NCI-H1417 treated with DMSO at 0.1 percent for 48 hours (cell line): ENCODE data around the gene SEC63.
"Not testable (repeated sequence)": the region's sequence is repeated elsewhere in the genome, so short reads cannot be mapped to it uniquely, and the experiment has no call there.

Source experiments
- DNase-seq: peaks from one replicate; lab custom pipeline; 2025; lab: John Stamatoyannopoulos, UW

The SEC63 gene

DNA sequence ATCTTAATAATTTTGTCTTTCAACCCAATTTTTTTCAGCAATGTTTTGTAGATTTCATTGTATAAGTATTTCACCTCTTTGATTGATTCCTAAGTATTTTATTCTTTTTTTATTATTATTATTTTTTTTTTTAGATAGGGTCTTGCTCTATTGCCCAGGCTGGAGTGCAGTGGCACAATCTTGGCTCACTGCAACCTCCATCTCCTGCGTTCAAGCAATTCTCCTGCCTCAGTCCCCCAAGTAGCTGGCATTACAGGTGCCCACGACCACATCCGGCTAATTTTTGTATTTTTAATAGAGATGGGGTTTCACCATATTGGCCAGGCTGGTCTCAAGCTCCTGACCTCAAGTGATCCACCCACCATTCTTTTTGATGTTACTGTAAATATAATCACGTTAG lies 97.0 kb downstream of the SEC63 start:
- not testable (repeated sequence) for DNase-seq

DNA sequence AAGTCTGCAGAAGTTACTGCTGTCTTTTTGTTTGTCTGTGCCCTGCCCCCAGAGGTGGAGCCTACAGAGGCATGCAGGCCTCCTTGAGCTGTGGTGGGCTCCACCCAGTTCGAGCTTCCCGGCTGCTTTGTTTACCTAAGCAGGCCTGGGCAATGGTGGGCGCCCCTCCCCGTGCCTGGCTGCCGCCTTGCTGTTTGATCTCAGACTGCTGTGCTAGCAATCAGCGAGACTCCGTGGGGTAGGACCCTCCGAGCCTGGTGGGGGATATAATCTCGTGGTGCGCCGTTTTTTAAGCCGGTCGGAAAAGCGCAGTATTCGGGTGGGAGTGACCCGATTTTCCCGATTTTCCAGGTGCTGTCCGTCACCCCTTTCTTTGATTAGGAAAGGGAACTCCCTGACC lies 97.9 kb downstream of the SEC63 start:
- not testable (repeated sequence) for DNase-seq

- no peak for DNase-seq
Measured at GRCh38 chr6:107853230-107853629, 104.8 kb downstream of the SEC63 start.

DNA sequence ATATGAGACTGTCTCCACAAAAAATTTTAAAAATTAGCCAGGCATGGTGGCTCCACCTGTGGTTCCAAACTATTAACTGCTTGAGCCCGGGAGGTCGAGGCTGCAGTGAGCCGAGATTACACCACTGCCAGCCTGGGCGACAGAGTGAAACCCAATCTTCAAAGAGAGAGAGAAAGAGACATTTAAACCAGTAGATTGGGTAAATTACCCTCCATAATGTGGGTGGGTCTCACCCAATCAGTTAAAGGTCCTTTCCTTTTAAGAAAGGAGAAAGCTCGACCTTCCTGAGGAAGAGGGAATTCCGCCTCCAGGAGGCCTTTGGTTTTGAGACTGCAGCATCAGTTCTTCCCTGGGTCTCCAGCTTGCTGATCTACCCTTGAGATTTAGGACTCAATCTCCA lies 108.7 kb downstream of the SEC63 start:
- no peak for DNase-seq

- DNase-seq = peak; percentile 9
Measured at GRCh38 chr6:107847844-107848802, 109.9 kb downstream of the SEC63 start.

GRCh38 chr6:107846262-107846795 lies 111.7 kb downstream of the SEC63 start:
- DNase-seq = no peak

- DNase-seq = no peak
Measured at GRCh38 chr6:107845777-107846176, 112.2 kb downstream of the SEC63 start.

DNA sequence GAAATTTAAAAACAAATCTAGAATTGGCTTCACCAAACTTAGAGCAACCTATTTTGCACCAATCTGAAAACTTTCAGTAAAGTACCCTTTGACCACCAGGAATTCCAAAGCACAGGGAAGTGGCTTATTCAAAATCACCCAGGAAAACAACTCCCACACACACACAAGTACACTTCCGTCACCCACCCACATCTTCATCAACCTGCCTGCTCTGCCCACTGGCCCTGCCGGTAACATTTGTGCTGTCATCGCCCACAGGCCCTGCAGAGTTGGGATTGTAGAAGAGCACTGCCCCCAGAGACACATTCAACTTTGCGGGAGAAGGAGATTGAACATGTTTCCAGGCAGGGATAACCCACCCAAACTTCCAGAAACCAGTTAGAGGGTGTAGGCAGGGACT lies 114.6 kb downstream of the SEC63 start:
- no peak for DNase-seq

DNA sequence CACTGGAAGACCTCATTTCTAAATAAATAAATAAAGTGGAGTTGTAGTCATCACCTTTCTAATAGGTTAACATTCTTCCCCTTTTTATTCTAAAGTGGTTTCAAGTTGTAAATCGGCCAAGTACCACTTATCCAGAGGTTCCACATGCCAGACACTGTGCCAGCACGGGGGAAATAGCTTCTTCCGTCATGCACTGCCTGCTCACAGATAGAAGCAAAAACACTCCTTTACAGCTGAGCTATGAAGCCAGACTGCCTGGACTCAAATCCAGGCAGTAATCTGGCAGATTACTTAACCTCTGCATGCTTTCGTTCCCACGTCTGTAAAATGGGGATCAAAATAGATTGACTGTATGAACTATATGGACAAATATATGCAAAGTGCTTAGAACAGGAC lies 116.7 kb downstream of the SEC63 start:
- no peak for DNase-seq

DNA sequence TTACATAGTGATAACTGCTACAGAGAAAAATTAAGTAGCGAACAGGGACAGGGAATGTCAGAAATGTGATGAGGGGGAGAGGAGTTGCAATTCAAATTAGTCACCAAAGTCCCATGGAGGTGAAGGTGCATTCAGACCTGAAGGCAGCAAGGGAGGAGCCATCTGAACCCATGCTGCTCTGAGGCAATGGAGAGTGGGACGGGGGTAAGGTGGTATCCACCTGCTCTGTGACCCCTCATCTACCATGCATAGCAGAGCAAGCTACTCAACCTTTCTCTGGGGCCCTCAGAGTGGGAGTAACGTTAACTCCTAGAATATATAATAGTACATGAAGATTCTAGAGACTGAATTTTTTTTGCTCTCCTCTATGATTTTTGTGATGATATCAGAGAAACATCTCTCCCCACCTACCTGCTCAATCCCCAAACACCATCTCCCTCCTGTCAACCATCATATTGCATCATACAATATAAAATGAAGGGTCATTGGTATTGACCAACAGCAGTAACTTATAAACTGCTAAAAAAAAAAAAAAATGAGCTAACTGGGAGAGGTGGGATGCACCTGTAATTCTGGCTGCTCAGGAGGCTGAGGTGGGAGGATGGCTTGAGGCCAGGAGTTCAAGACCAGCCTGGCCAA lies 117.3 kb downstream of the SEC63 start:
- no peak for DNase-seq

DNA sequence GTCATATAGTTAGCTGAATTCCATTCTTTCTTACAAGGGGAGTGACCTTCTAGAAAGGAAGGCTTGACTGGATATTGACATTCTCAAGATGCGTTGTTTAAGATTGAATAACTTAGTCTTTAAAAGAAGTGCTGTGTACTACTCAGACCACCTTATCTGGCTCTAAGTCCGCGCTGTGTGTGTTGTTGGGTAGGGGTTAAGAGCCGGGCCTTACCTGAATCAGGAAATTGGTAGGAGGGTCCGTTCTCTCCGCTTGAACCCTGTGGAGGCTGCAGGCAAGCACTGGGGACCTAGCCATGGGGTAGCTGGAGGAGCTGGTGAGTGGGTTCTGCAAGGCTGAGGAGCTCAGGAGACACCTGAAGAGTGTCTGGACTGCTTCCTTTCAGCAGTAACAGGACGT lies 124.9 kb downstream of the SEC63 start:
- no peak for DNase-seq

GRCh38 chr6:107832151-107833056 lies 125.6 kb downstream of the SEC63 start:
- DNase-seq = no peak

DNA sequence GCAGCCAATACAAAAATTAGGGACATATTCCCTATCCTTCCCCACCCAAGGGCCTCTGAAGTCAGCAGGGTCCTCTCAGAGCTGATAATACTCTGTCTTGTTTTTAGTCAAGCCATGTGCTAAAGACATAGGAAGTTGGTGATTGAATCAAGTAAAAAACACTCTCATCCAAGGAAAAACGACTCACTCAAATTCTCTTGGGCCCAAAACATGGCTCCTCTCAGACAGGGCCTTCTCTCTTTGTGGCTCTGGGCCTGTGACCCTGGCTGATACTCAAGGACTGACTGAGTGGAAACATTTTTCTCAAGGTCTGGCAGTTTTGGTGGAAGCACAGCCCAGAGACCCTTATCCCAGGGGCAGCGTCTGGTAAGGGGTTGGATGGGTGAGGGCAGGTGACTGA lies 127.9 kb downstream of the SEC63 start:
- no peak for DNase-seq

DNA sequence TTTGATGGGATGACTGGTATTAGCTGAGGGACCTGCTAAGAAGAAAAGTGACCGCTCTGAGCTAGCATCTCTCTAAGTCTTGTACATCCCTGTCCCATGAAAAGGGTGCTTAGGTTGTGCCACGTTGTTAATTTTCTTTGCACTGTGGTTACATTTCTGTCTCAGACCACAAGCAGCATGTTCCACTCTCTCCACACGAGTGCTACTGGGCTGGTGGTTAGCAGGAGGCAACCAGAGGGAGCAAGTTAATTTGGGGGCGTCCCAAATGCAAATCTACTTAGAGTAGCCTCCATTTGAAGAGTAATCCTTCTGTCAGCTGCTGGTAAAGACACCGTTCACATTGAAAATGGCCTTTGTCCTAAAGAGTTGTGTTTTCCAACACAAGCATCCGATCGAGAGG lies 130.5 kb downstream of the SEC63 start:
- DNase-seq = no peak

DNA sequence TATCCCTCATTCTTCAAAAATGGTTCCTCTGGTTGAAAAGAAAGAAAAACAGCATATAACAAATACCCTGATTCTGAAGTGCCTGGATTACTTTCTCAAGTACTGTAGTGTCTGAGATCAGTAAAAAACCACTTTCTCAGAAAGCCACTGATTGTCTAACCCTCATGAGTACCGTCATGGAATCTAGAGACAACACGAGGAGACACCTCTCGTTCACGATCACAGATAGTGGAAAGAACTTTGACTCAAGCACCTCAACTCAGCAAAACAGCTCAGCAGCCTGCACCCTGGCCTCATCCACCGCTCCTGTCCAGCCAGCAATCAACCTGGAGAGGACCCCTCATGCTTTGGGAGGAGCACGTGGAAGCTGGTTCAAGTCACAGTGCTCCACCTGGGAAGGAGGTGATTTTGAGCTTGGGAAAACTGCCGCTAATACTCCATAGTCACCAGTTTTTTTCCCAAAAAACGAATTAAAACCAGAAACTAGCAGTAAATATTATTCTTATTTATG lies 134.9 kb downstream of the SEC63 start:
- DNase-seq = no peak

DNA sequence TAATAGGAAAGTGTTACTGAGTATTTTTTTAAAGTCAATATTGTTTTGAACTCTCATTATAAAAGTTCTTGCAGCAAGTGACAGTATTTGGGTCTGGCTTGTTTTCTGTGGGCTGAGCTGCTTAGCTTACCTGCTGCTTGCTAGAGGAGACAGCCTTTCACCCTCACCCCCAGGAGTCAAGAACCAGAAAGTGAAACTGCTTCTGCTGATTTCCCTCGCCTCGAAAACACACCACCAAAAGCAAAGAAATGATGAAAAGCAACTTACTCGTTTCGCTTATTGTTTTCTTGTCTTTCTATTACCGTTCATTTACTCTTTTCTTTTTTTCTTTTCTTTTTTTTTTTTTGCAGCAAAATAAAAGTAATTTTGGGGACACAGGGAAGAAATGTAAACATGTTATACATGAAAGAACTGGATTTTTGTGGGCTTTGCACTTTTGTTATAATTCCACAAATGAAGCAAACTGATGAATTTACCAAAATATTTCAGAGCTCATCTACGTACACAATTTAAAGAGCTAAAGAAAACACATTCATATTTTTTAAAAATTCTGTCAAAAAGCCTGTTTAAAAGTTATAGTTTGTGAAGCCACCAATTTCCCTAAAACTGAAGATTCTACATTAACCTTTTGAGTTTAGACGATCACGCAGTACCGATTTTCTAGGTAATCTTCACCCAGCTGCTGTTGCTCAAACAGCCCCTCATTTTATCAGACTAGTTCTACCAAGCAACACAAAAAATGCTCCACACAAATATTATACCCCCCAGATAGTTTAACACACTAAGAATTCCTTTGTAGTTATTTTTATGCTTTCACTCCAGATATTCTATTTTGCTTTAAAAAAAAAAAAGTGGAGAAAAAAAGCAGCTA lies 135.6 kb downstream of the SEC63 start:
- DNase-seq = no peak

- DNase-seq = no peak
Measured at GRCh38 chr6:107821591-107821990, 136.4 kb downstream of the SEC63 start.

DNA sequence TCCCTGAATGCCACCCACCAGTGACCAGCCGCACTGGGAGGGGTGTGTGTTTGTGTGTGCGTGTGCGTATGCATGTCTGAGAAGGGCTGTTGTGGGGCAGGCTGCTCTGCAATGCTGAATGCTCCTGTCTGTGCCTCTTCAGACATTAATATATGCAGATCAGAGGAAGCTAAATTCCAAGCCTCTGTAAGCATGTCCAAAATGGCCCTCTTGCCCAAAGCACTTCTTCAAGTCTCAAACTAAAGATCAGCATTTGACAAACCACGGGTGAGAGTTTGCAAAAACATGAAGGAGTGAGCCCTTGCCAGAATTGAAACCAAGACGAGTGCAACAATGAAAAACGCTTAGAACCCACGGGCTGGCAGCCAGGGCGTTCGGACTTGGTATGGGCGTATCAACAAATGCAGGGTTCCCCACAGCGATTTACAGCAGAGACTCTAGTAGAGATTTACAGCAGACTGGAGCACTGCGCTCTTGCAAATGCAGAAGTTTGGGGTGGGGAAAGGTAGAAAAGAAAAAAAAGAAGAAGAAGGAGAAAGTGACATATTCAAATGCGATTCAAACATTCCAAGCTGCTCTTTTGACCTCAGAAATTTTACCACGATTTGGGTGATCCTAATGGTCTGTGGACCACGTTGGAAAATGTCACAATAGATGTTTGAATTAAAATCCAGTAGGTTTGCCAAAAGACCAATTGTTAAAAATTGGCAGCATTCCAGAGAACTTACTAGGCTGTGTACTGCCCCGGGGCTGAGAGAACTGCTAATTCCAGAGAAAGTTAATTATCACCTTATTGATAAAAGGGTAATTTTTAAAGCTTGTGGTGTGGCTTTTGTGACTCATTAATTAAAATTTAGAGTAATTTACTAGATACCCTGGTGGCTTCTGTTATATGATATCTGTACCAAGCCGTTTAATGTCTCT lies 137.4 kb downstream of the SEC63 start:
- DNase-seq = peak; percentile 47

GRCh38 chr6:107819964-107820337 lies 138.1 kb downstream of the SEC63 start:
- DNase-seq = no peak

DNA sequence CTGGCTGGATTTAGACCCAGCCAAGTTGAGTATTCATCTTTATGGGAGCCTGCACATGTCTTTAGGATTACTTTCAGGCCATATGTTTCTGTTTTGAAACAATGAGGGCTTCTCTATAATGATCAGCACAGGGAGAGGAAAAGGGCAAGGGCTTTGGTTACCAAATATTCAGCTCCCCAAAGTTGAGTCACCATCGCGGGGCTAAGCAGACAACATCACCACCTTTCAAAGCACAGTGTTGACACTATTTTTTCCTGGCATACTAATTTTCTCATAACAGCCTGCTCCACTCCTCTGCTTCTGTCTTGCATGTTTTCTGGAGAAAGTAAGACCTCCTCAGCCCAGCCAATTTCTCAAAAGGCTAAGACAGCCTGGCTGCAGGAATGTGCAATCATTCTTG lies 138.8 kb downstream of the SEC63 start:
- DNase-seq = no peak
